Measurements from ENCODE around the gene ZDHHC7.
"Not testable (repeated sequence)": the region's sequence is repeated elsewhere in the genome, so short reads cannot be mapped to it uniquely, and the experiment has no call there.

The ZDHHC7 gene, protein sequence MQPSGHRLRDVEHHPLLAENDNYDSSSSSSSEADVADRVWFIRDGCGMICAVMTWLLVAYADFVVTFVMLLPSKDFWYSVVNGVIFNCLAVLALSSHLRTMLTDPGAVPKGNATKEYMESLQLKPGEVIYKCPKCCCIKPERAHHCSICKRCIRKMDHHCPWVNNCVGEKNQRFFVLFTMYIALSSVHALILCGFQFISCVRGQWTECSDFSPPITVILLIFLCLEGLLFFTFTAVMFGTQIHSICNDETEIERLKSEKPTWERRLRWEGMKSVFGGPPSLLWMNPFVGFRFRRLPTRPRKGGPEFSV

DNA sequence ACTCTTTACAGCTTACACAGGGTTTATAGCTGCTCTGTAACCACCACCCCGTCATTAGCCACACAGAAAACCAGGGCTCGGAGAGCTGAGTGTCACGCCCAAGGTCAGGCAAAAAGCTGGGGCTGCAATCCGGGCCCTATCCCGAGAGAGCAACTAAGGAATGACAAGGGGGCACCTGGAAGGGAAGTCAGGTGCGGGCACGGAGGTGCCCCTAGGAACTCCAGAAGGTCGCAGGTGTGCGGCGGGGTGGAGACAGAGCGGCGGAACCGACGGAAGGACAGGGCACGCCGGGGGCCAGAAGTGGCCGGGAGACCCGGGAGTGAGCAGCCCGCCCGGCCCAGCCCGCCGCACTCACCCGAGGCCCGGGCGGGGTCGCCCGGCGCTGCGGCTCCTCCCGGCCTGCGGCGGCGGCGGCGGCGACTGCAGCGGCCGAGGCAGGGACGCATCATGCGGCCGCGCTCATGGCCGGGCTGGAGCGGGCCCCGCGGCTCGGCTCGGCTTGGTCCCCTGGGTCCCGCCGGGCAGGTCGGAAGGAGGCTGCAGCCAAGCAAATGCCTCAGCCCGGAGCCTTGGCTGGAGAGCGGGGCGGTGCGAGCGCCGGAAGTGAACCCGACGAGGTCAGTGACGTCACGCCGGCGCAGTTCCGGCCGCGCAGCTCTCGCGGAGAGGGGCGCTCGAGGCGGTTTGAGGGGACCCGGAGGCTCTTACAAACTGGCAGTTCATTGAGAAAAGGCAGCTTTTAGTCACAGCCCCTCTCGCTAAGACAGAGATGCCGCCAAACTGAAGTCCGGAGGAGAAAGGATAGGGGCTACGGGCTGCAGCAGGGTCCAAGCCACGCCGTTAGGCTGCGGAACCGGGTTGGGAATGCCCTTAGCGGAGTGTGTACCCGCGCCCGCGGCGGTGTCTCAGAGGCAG lies at the start of gene ZDHHC7:
ZDHHC7 (minus strand) TSS at position 605 of the 915 bp plus-strand sequence. CDS start 20,917 bp downstream, outside the sequence.
- H3K27me3 ChIP-seq (ENCODE audit: control insufficient read depth in 5 of 5, insufficient read depth in 4 of 5, low read length in 5 of 5): no peaks in the 10 kb centered on the region
- H3K36me3 ChIP-seq (ENCODE audit: control insufficient read depth in 5 of 5, insufficient read depth in 5 of 5, low read length in 5 of 5): peaks cover 0 to 3% (median 0%) of the 10 kb centered on the region in 5 donors
- H3K9me3 ChIP-seq (ENCODE audit: control insufficient read depth in 5 of 5, low read length in 5 of 5): no peaks in the 10 kb centered on the region
- peak within 1 kb of the TSS; percentile 87 to 99 (median 95) for H3K9ac ChIP-seq (ENCODE audit: low read length in 5 of 5)
- H3K4me3 ChIP-seq (ENCODE audit: low read depth in 1 of 5, low read length in 5 of 5): peak within 1 kb of the TSS; percentile 80 to 97 (median 86)
- H3K27ac ChIP-seq (ENCODE audit: low read depth, low read length): peak within 1 kb of the TSS; percentile 97
- peaks cover 3 to 39% (median 26%) of the 10 kb centered on the region in 5 donors for H3K4me1 ChIP-seq (ENCODE audit: control insufficient read depth in 5 of 5, insufficient read depth in 5 of 5, low read length in 5 of 5)

DNA sequence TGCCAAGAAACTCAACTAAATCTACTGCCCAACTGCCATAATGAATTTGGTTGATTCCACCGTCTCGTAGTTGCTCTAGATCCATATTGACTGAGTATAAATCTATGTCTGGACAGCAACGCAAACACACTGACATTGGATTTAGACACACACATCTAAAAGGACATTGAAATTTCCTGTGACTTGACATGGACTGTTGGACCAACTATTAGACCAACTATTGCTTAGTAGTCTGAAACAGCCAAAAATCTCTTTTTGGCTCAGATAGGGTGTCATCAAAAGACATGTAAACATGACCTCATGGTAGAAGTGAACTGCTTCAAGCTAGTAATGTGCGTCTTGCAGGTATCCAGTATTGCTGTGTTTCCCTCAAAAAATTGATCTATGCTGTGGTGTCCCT lies 47.6 kb upstream of the ZDHHC7 start:
- Histone ChIP-seq H3K9me3 (ENCODE audit: control insufficient read depth in 5 of 5, low read length in 5 of 5) (no peaks in the 10 kb centered on the region), H3K36me3 (ENCODE audit: control insufficient read depth in 5 of 5, insufficient read depth in 5 of 5, low read length in 5 of 5) (no peaks in the 10 kb centered on the region), H3K9ac (ENCODE audit: low read length in 5 of 5) (no peak overlapping the region), H3K27me3 (ENCODE audit: control insufficient read depth in 5 of 5, insufficient read depth in 4 of 5, low read length in 5 of 5) (no peaks in the 10 kb centered on the region), H3K27ac (ENCODE audit: low read depth, low read length) (no peak overlapping the region), H3K4me3 (ENCODE audit: low read depth in 1 of 5, low read length in 5 of 5) (no peak overlapping the region), H3K4me1 (ENCODE audit: control insufficient read depth in 5 of 5, insufficient read depth in 5 of 5, low read length in 5 of 5) (peaks cover 0 to 36% (median 23%) of the 10 kb centered on the region in 5 donors)

DNA sequence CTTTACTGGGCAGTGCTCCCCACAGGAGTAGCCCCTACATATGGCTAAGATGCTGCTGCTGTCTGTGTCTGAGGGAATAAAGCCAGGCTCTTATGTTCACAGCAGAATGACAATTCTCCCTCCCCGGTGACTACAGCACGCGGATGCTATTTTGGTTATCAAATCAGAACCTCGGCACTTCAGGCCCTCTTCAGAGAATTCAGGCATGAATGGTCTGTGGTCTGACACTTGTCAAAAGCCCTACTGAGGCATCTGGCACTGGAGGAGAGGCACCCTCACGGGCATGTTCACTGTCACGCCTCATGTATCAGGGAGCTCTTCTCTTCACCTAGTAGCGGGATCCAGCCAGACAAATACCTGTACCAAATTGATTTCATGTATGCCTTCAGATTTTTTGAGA lies 46.6 kb upstream of the ZDHHC7 start:
- Histone ChIP-seq H3K9me3 (ENCODE audit: control insufficient read depth in 5 of 5, low read length in 5 of 5) (no peaks in the 10 kb centered on the region), H3K4me3 (ENCODE audit: low read depth in 1 of 5, low read length in 5 of 5) (no peak overlapping the region), H3K27ac (ENCODE audit: low read depth, low read length) (no peak overlapping the region), H3K9ac (ENCODE audit: low read length in 5 of 5) (no peak overlapping the region), H3K27me3 (ENCODE audit: control insufficient read depth in 5 of 5, insufficient read depth in 4 of 5, low read length in 5 of 5) (no peaks in the 10 kb centered on the region), H3K4me1 (ENCODE audit: control insufficient read depth in 5 of 5, insufficient read depth in 5 of 5, low read length in 5 of 5) (peaks cover 0 to 33% (median 20%) of the 10 kb centered on the region in 5 donors), H3K36me3 (ENCODE audit: control insufficient read depth in 5 of 5, insufficient read depth in 5 of 5, low read length in 5 of 5) (no peaks in the 10 kb centered on the region)

GRCh38 chr16:85057212-85057889 lies 46.0 kb upstream of the ZDHHC7 start:
- Histone ChIP-seq H3K4me1 (ENCODE audit: control insufficient read depth in 5 of 5, insufficient read depth in 5 of 5, low read length in 5 of 5) (peaks cover 0 to 28% (median 20%) of the 10 kb centered on the region in 5 donors), H3K27ac (ENCODE audit: low read depth, low read length) (no peak overlapping the region), H3K36me3 (ENCODE audit: control insufficient read depth in 5 of 5, insufficient read depth in 5 of 5, low read length in 5 of 5) (no peaks in the 10 kb centered on the region), H3K9me3 (ENCODE audit: control insufficient read depth in 5 of 5, low read length in 5 of 5) (no peaks in the 10 kb centered on the region), H3K4me3 (ENCODE audit: low read depth in 1 of 5, low read length in 5 of 5) (no peak overlapping the region), H3K27me3 (ENCODE audit: control insufficient read depth in 5 of 5, insufficient read depth in 4 of 5, low read length in 5 of 5) (no peaks in the 10 kb centered on the region), H3K9ac (ENCODE audit: low read length in 5 of 5) (no peak overlapping the region)

GRCh38 chr16:85056211-85056748 lies 44.9 kb upstream of the ZDHHC7 start:
- peak overlapping the region in 3 of 5 donors; percentile 14 to 48 (median 46) for H3K9ac ChIP-seq (ENCODE audit: low read length in 5 of 5)
- H3K36me3 ChIP-seq (ENCODE audit: control insufficient read depth in 5 of 5, insufficient read depth in 5 of 5, low read length in 5 of 5): no peaks in the 10 kb centered on the region
- peak overlapping the region; percentile 3 to 66 (median 40) for H3K4me3 ChIP-seq (ENCODE audit: low read depth in 1 of 5, low read length in 5 of 5)
- H3K9me3 ChIP-seq (ENCODE audit: control insufficient read depth in 5 of 5, low read length in 5 of 5): no peaks in the 10 kb centered on the region
- H3K4me1 ChIP-seq (ENCODE audit: control insufficient read depth in 5 of 5, insufficient read depth in 5 of 5, low read length in 5 of 5): peaks cover 0 to 23% (median 19%) of the 10 kb centered on the region in 5 donors
- peak overlapping the region; percentile 21 for H3K27ac ChIP-seq (ENCODE audit: low read depth, low read length)
- no peaks in the 10 kb centered on the region for H3K27me3 ChIP-seq (ENCODE audit: control insufficient read depth in 5 of 5, insufficient read depth in 4 of 5, low read length in 5 of 5)

- Histone ChIP-seq H3K4me1 (ENCODE audit: control insufficient read depth in 5 of 5, insufficient read depth in 5 of 5, low read length in 5 of 5) (peaks cover under 1 to 27% (median 23%) of the 10 kb centered on the region in 5 donors), H3K9me3 (ENCODE audit: control insufficient read depth in 5 of 5, low read length in 5 of 5) (no peaks in the 10 kb centered on the region), H3K4me3 (ENCODE audit: low read depth in 1 of 5, low read length in 5 of 5) (peak overlapping the region; percentile 3 to 66 (median 40)), H3K27me3 (ENCODE audit: control insufficient read depth in 5 of 5, insufficient read depth in 4 of 5, low read length in 5 of 5) (no peaks in the 10 kb centered on the region), H3K36me3 (ENCODE audit: control insufficient read depth in 5 of 5, insufficient read depth in 5 of 5, low read length in 5 of 5) (no peaks in the 10 kb centered on the region), H3K9ac (ENCODE audit: low read length in 5 of 5) (peak overlapping the region; percentile 5 to 54 (median 46)), H3K27ac (ENCODE audit: low read depth, low read length) (peak overlapping the region; percentile 21)
These were observed 44.3 kb upstream of the ZDHHC7 start for GRCh38 chr16:85055493-85056210.

- Histone ChIP-seq H3K4me1 (ENCODE audit: control insufficient read depth in 5 of 5, insufficient read depth in 5 of 5, low read length in 5 of 5) (peaks cover 2 to 28% (median 27%) of the 10 kb centered on the region in 5 donors), H3K9me3 (ENCODE audit: control insufficient read depth in 5 of 5, low read length in 5 of 5) (no peaks in the 10 kb centered on the region), H3K4me3 (ENCODE audit: low read depth in 1 of 5, low read length in 5 of 5) (peak overlapping the region; percentile 3 to 66 (median 40)), H3K9ac (ENCODE audit: low read length in 5 of 5) (peak overlapping the region in 4 of 5 donors; percentile 5 to 54 (median 30)), H3K27me3 (ENCODE audit: control insufficient read depth in 5 of 5, insufficient read depth in 4 of 5, low read length in 5 of 5) (no peaks in the 10 kb centered on the region), H3K27ac (ENCODE audit: low read depth, low read length) (peak overlapping the region; percentile 21), H3K36me3 (ENCODE audit: control insufficient read depth in 5 of 5, insufficient read depth in 5 of 5, low read length in 5 of 5) (no peaks in the 10 kb centered on the region)
These were observed 43.7 kb upstream of the ZDHHC7 start for GRCh38 chr16:85054948-85055492.

DNA sequence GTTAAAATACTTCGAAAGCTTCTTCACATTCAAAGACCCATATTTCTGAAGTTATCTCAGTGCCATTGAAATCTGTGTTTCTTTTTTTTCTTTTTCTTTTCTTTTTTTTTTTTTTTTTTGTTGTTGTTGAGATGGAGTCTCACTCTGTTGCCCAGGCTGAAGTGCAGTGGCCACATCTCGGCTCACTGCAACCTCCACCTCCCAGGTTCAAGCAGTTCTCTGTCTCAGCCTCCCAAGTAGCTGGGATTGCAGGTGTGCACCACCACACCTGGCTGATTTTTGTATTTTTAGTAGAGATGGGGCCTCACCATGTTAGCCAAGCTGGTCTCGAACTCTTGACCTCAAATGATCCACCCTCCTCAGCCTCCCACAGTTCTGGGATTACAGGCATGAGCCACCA lies 43.0 kb upstream of the ZDHHC7 start:
- not testable (repeated sequence) for H3K27me3 ChIP-seq (ENCODE audit: control insufficient read depth in 5 of 5, insufficient read depth in 4 of 5, low read length in 5 of 5); H3K27ac ChIP-seq (ENCODE audit: low read depth, low read length); H3K9ac ChIP-seq (ENCODE audit: low read length in 5 of 5); H3K4me3 ChIP-seq (ENCODE audit: low read depth in 1 of 5, low read length in 5 of 5); H3K9me3 ChIP-seq (ENCODE audit: control insufficient read depth in 5 of 5, low read length in 5 of 5); H3K36me3 ChIP-seq (ENCODE audit: control insufficient read depth in 5 of 5, insufficient read depth in 5 of 5, low read length in 5 of 5)
- peaks cover 2 to 28% (median 27%) of the 10 kb centered on the region in 5 donors for H3K4me1 ChIP-seq (ENCODE audit: control insufficient read depth in 5 of 5, insufficient read depth in 5 of 5, low read length in 5 of 5)

GRCh38 chr16:85052536-85052935 lies 41.2 kb upstream of the ZDHHC7 start:
- Histone ChIP-seq H3K36me3 (ENCODE audit: control insufficient read depth in 5 of 5, insufficient read depth in 5 of 5, low read length in 5 of 5) (no peaks in the 10 kb centered on the region), H3K27ac (ENCODE audit: low read depth, low read length) (no peak overlapping the region), H3K9me3 (ENCODE audit: control insufficient read depth in 5 of 5, low read length in 5 of 5) (no peaks in the 10 kb centered on the region), H3K9ac (ENCODE audit: low read length in 5 of 5) (no peak overlapping the region), H3K4me3 (ENCODE audit: low read depth in 1 of 5, low read length in 5 of 5) (no peak overlapping the region), H3K4me1 (ENCODE audit: control insufficient read depth in 5 of 5, insufficient read depth in 5 of 5, low read length in 5 of 5) (peaks cover 2 to 33% (median 28%) of the 10 kb centered on the region in 5 donors), H3K27me3 (ENCODE audit: control insufficient read depth in 5 of 5, insufficient read depth in 4 of 5, low read length in 5 of 5) (no peaks in the 10 kb centered on the region)
